NB4 (cell line): Measurements from ENCODE around the gene ZXDC.

ENCODE experiments used
- DNase-seq: peaks from one replicate; pipeline ENCODE4 v3.0.0; 2010; ENCODE audit warnings: low read depth
- H3K4me3 ChIP-seq: one replicate; pipeline ENCODE4 v1.5.1; 2011; ENCODE audit warnings: mild to moderate bottlenecking, low read depth, low read length, moderate library complexity
- MYC ChIP-seq: IDR thresholded peaks from 2 replicates; pipeline ENCODE4 v1.6.1; 2011; ENCODE audit warnings: low read depth, low read length
- POLR2A ChIP-seq: IDR thresholded peaks from 2 replicates; pipeline ENCODE4 v1.6.1; 2011; ENCODE audit warnings: mild to moderate bottlenecking; ENCODE audit not compliant: insufficient read length; ENCODE audit errors: extremely low read depth
- TF ChIP-seq, protein P1 (sequence below): IDR thresholded peaks from 2 replicates; pipeline ENCODE4 v1.6.1; 2011; ENCODE audit warnings: low read depth, low read length
- TF ChIP-seq, protein P2 (sequence below): IDR thresholded peaks from one replicate; pipeline ENCODE4 v1.5.1; 2012; ENCODE audit warnings: low read depth, low read length

ZXDC gene

DNA sequence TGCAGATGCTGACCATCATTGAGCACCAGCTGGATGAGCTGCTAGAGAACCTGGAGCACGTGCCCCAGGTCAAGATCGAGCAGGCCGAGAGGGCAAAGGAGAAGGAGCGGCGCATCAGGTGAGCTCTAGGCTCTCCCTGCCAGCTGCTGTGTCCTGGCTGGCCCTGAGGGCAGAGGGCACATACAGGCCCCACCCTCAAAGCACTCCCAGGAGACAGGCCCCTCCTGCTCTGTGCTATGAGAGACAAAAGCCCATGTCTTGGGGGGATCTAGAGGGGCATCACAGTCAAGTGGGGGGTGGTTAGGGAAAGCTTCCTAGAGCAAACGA lies 41.5 kb downstream of the ZXDC start:
- H3K4me3 ChIP-seq, result no peak overlapping the region
- TF ChIP-seq MYC (no peak), POLR2A (no peak)
- TF ChIP-seq, protein P1, sequence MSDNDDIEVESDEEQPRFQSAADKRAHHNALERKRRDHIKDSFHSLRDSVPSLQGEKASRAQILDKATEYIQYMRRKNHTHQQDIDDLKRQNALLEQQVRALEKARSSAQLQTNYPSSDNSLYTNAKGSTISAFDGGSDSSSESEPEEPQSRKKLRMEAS, result no peak
- TF ChIP-seq, protein P2, sequence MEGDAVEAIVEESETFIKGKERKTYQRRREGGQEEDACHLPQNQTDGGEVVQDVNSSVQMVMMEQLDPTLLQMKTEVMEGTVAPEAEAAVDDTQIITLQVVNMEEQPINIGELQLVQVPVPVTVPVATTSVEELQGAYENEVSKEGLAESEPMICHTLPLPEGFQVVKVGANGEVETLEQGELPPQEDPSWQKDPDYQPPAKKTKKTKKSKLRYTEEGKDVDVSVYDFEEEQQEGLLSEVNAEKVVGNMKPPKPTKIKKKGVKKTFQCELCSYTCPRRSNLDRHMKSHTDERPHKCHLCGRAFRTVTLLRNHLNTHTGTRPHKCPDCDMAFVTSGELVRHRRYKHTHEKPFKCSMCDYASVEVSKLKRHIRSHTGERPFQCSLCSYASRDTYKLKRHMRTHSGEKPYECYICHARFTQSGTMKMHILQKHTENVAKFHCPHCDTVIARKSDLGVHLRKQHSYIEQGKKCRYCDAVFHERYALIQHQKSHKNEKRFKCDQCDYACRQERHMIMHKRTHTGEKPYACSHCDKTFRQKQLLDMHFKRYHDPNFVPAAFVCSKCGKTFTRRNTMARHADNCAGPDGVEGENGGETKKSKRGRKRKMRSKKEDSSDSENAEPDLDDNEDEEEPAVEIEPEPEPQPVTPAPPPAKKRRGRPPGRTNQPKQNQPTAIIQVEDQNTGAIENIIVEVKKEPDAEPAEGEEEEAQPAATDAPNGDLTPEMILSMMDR, result no peak
- DNase-seq, result no peak

DNA sequence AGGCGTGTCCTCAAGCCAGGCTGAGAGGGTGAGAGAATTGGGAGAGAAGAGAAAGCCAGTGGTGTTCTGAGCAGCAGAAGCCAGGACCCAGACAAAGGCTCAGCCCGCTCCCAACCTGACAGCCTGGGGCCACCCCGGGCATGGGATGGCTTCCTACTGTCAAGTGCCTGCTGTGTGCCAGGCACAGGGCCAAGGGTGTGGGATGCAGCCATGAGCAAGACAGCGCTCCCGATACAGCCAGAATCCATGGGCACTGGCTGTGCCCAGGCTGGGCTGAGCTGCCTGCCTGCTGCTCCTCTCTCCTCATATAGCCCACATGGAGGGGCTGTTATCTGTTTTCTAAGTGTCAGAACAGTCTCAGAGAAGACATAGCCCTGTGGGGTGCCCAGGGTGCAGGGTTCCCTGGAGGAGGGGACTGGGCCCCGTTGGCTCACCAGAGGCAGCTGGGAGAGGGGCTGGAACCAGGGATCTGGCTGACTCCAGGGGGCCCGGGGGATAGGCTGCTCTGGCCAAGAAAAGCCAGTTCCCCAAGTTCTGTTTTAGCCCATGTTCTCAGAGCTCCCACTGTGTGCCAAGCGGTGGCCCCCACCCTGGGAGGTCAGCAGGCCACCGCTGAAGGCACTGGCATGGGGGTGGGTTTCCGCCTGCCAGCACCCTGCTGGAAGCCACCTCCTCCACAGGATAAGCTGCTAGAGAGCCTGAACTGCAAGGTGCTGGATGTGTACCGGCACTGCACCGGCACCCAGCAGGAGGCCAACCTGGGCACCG lies 42.0 kb downstream of the ZXDC start:
- DNase-seq, result no peak
- TF ChIP-seq, protein P2, result no peak
- TF ChIP-seq POLR2A (no peak), MYC (no peak)
- TF ChIP-seq, protein P1, result no peak

DNA sequence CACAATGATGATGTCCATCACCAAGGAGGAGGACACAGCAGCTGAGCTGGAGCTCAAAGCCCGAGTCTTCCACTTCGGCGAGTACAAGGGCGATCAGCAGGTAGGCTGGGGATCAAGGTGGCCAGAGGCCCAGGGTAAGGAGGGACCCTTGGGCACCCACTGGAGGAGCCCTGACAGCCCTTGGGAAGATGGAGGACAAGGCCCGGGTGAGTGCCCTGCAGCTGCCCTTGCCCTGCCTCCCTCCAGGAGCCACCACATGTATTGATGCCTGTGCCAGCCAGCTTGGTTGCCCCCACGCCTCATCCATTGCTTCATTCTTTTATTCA lies 42.6 kb downstream of the ZXDC start:
- H3K4me3 ChIP-seq, result no peak overlapping the region
- TF ChIP-seq POLR2A (no peak), MYC (no peak)
- TF ChIP-seq, protein P1, result no peak
- TF ChIP-seq, protein P2, result no peak
- DNase-seq, result no peak

More for the DNA sequence above, 42.0 kb downstream of the ZXDC start:
- H3K4me3 ChIP-seq, result no peak overlapping the region

DNA sequence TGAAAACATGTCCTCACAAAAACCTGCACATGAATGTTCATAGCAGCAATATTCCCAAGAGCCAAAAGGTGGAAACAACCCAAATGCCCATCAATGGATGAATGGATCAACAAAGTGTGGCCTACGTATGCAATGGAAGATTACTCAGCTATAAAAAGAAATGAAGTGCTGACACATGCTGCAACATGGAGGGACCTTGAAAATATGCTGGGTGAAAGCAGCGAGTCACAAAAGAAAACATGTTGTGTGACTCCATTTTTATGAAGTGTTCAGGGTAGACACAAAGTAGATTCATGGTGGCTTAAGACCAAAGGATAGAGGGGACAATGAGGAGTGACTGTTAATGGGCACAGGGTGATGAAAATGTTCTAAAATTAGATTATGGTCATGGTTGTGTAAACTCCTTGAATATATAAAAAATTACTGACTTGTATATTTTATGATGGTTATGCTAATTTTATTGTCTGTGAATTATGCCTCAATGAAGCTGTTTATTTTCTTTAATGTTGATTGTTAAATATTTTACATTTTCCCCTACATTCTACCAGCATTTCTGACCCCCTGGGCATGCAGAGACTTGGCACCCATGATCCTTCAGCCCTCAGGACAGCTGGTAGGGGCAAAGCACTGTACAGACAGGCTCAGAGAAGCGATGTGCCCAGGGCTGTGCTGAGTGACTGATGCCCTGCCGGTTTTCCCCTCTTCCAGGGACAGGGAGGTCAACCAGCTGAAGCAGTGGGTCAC lies 43.2 kb downstream of the ZXDC start:
- TF ChIP-seq POLR2A, result no peak
- TF ChIP-seq, protein P1, result no peak
- TF ChIP-seq, protein P2, result no peak
- TF ChIP-seq MYC, result no peak
- DNase-seq, result no peak

DNA sequence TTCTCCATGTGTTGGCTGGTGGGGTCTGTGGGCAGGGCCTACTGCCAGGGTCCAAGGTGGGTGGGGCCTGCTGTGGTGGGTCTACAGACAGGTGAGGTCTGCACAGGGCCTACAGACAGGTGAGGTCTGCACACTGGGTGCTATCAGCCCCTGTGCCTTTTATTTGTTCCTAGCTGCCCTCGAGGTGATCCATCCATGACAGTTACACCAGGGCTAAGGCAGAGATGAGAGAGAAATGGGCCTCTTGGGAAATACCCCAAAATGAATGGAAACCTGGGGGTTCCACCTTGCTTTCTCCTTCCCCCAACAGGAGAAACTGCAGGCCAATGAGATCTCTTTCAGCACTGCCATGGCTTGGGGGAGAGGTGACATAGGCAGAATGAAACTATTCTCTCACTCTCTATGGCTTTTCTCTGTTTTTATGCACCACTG lies 44.6 kb downstream of the ZXDC start:
- TF ChIP-seq, protein P1, result no peak
- TF ChIP-seq MYC (no peak), POLR2A (no peak)
- TF ChIP-seq, protein P2, result no peak
- no peak for DNase-seq
- no peak overlapping the region for H3K4me3 ChIP-seq

More for the DNA sequence above, 43.2 kb downstream of the ZXDC start:
- no peak overlapping the region for H3K4me3 ChIP-seq

DNA sequence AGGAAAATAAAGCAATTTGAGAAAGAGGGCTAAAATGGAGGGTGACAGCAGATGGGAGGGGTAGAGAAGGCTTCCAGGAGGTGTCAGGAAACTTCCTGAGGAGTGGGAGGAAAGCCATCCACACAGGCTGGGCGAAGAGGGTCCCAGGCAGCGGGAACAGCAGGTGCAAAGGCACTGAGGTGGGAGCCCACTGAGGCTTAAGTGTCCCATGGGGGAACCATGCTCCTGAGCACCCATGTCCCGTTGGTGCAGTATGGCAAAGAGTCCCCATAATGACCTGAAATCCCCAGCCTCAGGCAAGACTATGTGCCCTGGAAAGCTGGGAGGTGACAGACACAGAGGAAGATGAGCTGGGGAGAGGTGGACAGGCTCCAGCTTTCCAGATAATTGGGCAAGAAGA lies 50.9 kb downstream of the ZXDC start:
- TF ChIP-seq MYC (no peak), POLR2A (no peak)
- TF ChIP-seq, protein P1, result no peak
- TF ChIP-seq, protein P2, result no peak
- no peak for DNase-seq

More for the DNA sequence above, 50.9 kb downstream of the ZXDC start:
- H3K4me3 ChIP-seq, result no peak overlapping the region
